Breast epithelium (tissue), 3 donors: ENCODE results near the gene NOL4L.

Source experiments
- CTCF ChIP-seq, 3 donors: fragments of 450-650 bp; IDR thresholded peaks; one replicate each; pipeline ENCODE4 v1.5.1; 2016 to 2017; ENCODE audit warnings: antibody characterized with exemption in 3 of 3, mild to moderate bottlenecking in 3 of 3, moderate library complexity in 3 of 3
- POLR2A ChIP-seq: fragments of 450-650 bp; IDR thresholded peaks from one replicate; pipeline ENCODE4 v1.6.1; 2016; ENCODE audit warnings: antibody characterized with exemption, mild to moderate bottlenecking, moderate library complexity

- TF ChIP-seq CTCF (IDR thresholded peaks at IDR 0.05) (no peak), POLR2A (no peak)
Observed at GRCh38 chr20:32462900-32463641, 122.1 kb downstream of the NOL4L start.
